Mesenchymal stem cell (in vitro differentiated cells and primary cell): Measurements from ENCODE around the gene CAMTA1.

ENCODE experiments used
- DNase-seq: peaks from one replicate; pipeline ENCODE4 v3.0.0-alpha.2; 2013
- H2AFZ ChIP-seq: one replicate; pipeline ENCODE4 v1.6.1; 2013; ENCODE audit warnings: low read depth, mild to moderate bottlenecking, control low read depth, inconsistent platforms, low read length, moderate library complexity
- H2AK5ac ChIP-seq: 2 replicates; pipeline ENCODE4 v1.6.1; 2013; ENCODE audit warnings: low read length, moderate library complexity, mild to moderate bottlenecking, inconsistent platforms; ENCODE audit not compliant: severe bottlenecking
- H2BK120ac ChIP-seq: one replicate; pipeline ENCODE4 v1.6.1; 2013; ENCODE audit warnings: low read depth, mild to moderate bottlenecking, inconsistent platforms, low read length, moderate library complexity
- H2BK12ac ChIP-seq, 2 experiments: one replicate each; pipeline ENCODE4 v1.6.1; 2013; ENCODE audit warnings: inconsistent platforms in 2 of 2, low read length in 2 of 2, mild to moderate bottlenecking in 2 of 2, moderate library complexity in 2 of 2, control low read depth in 1 of 2
- H2BK15ac ChIP-seq: one replicate; pipeline ENCODE4 v1.6.1; 2013; ENCODE audit warnings: mild to moderate bottlenecking, low read depth, inconsistent platforms; ENCODE audit not compliant: poor library complexity, severe bottlenecking
- H2BK5ac ChIP-seq: 2 replicates; pipeline ENCODE4 v1.6.1; 2013; ENCODE audit warnings: low read depth, mild to moderate bottlenecking, low read length, control low read depth, inconsistent platforms; ENCODE audit not compliant: poor library complexity, severe bottlenecking
- H3K14ac ChIP-seq, 2 experiments: one replicate each; pipeline ENCODE4 v1.6.1; 2013; ENCODE audit warnings: inconsistent platforms in 2 of 2, low read length in 2 of 2, control low read depth in 1 of 2, mild to moderate bottlenecking in 1 of 2, moderate library complexity in 1 of 2
- H3K18ac ChIP-seq, 2 experiments: one replicate each; pipeline ENCODE4 v1.6.1; 2013; ENCODE audit warnings: inconsistent platforms in 2 of 2, low read length in 2 of 2, control low read depth in 1 of 2, low read depth in 1 of 2, mild to moderate bottlenecking in 1 of 2
- H3K23ac ChIP-seq, 2 experiments: one replicate each; pipeline ENCODE4 v1.6.1; 2013; ENCODE audit warnings: inconsistent platforms in 2 of 2, low read length in 2 of 2, mild to moderate bottlenecking in 2 of 2, moderate library complexity in 2 of 2, control low read depth in 1 of 2
- H3K27ac ChIP-seq: 2 replicates; pipeline ENCODE4 v1.5.1; 2013; ENCODE audit warnings: mild to moderate bottlenecking, moderate library complexity, low read length, control low read depth, inconsistent platforms; ENCODE audit not compliant: poor library complexity, severe bottlenecking
- H3K27me3 ChIP-seq, 2 experiments: 2 replicates each; pipeline versions ENCODE4 v1.6.1 to v1.7.0; 2013; ENCODE audit warnings: low read length in 2 of 2, mild to moderate bottlenecking in 2 of 2, moderate library complexity in 2 of 2, control low read depth in 1 of 2, inconsistent platforms in 1 of 2; ENCODE audit not compliant: control insufficient read depth in 1 of 2, insufficient read depth in 1 of 2
- H3K36me3 ChIP-seq, 2 experiments: 2 replicates each; pipeline versions ENCODE4 v1.6.1 to v1.7.0; 2013; ENCODE audit warnings: low read length in 2 of 2, control low read depth in 1 of 2, inconsistent platforms in 1 of 2, low read depth in 1 of 2, mild to moderate bottlenecking in 1 of 2; ENCODE audit not compliant: insufficient read depth in 2 of 2, control insufficient read depth in 1 of 2
- H3K4ac ChIP-seq, 2 experiments: one replicate each; pipeline ENCODE4 v1.6.1; 2013; ENCODE audit warnings: inconsistent platforms in 2 of 2, low read length in 2 of 2, mild to moderate bottlenecking in 2 of 2, moderate library complexity in 2 of 2, control low read depth in 1 of 2, low read depth in 1 of 2
- H3K4me1 ChIP-seq: 2 replicates; pipeline ENCODE4 v1.6.1; 2013; ENCODE audit warnings: low read depth, low read length, control low read depth; ENCODE audit not compliant: control insufficient read depth, insufficient read depth
- H3K4me2 ChIP-seq: 2 replicates; pipeline ENCODE4 v1.6.1; 2013; ENCODE audit warnings: low read length, mild to moderate bottlenecking, inconsistent platforms; ENCODE audit not compliant: poor library complexity, severe bottlenecking
- H3K4me3 ChIP-seq, 2 experiments: 2 replicates each; pipeline versions ENCODE4 v1.5.1 to v1.7.0; 2013; ENCODE audit warnings: low read length in 2 of 2, mild to moderate bottlenecking in 2 of 2, control low read depth in 1 of 2, low read depth in 1 of 2; ENCODE audit not compliant: insufficient read depth in 1 of 2
- H3K79me1 ChIP-seq: replicated peaks from 2 replicates; pipeline ENCODE4 v1.6.1; 2013; ENCODE audit warnings: mild to moderate bottlenecking, control low read depth, low read length, inconsistent platforms; ENCODE audit not compliant: poor library complexity, severe bottlenecking
- H3K9ac ChIP-seq: 2 replicates; pipeline ENCODE4 v1.7.0; 2013; ENCODE audit warnings: mild to moderate bottlenecking, low read length, moderate library complexity
- H3K9me3 ChIP-seq: 2 replicates; pipeline ENCODE4 v1.7.0; 2013; ENCODE audit warnings: mild to moderate bottlenecking, low read length; ENCODE audit not compliant: control insufficient read depth
- H4K8ac ChIP-seq: one replicate; pipeline ENCODE4 v1.6.1; 2013; ENCODE audit warnings: inconsistent platforms, mild to moderate bottlenecking, low read length, moderate library complexity
- H4K91ac ChIP-seq: one replicate; pipeline ENCODE4 v1.6.1; 2013; ENCODE audit warnings: mild to moderate bottlenecking, low read length, inconsistent platforms
- WGBS: methylation state at CpG from one replicate; pipeline ENCODE4 v1.1.7; 2013; ENCODE audit warnings: mixed read lengths; 5-methylcytosine and 5-hydroxymethylcytosine counted together

Gene CAMTA1

GRCh38 chr1:7655354-7655753 lies 870.1 kb downstream of the CAMTA1 start:
- Histone ChIP-seq H3K4me2 (no peak overlapping the region), H3K27ac (no peak overlapping the region), H3K27me3 (peaks cover 7 to 35% of the 10 kb centered on the region in 2 experiments), H3K36me3 (no peaks in the 10 kb centered on the region), H4K8ac (no peak overlapping the region), H3K23ac (no peak overlapping the region), H2BK5ac (no peak overlapping the region), H3K4me3 (no peak overlapping the region), H3K18ac (no peak overlapping the region), H2AK5ac (no peak overlapping the region), H3K9ac (no peak overlapping the region), H4K91ac (no peak overlapping the region), H3K79me1 (no peaks in the 10 kb centered on the region), H2BK12ac (no peak overlapping the region), H2BK15ac (no peak overlapping the region), H2AFZ (no peak overlapping the region), H3K4me1 (no peaks in the 10 kb centered on the region), H3K9me3 (no peaks in the 10 kb centered on the region), H3K14ac (no peak overlapping the region), H2BK120ac (no peak overlapping the region), H3K4ac (no peak overlapping the region)
- DNase-seq, result no peak
- WGBS, result 95% methylated on average over 2 of the region's 2 CpGs

DNA sequence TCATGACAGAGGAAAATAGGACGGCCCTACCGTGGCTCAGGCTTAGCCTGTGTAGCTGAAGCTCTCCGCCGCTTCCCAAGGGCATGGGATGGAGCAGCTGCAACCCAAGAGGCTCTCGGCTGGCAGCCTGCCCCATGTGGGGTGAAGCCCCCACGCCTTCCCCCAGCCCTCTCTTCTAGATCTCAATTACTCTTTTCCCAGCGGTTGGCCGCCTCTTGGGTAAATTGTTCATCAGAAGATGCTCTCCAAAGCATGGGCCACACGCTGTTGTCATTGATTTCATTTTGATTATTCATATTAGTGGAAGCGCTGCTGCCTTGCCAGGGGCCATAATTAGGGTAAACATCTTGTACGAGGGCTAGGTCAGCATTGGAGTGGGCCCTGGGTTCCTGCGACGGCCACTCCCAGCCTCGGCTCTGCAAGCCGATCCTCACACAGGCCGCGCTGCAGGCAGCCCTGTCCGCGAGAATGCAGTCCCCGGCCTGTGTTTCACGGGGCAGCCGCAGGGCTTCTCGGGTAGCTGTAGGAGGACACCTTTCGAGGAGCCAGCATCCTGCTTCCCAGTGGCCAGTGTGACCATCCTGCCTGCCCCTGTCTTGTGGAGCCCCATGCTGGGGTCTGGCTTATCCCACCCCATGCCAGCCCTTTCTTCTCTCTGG lies 871.4 kb downstream of the CAMTA1 start:
- no peak overlapping the region for H3K14ac ChIP-seq
- no peaks in the 10 kb centered on the region for H3K79me1 ChIP-seq
- no peak overlapping the region for H3K9ac ChIP-seq
- no peak overlapping the region for H3K18ac ChIP-seq
- no peak overlapping the region for H2AFZ ChIP-seq
- H3K4me2 ChIP-seq, result no peak overlapping the region
- H3K23ac ChIP-seq, result no peak overlapping the region
- no peak overlapping the region for H3K4me3 ChIP-seq
- H2BK15ac ChIP-seq, result no peak overlapping the region
- H3K9me3 ChIP-seq, result no peaks in the 10 kb centered on the region
- peaks cover 19 to 26% of the 10 kb centered on the region in 2 experiments for H3K27me3 ChIP-seq
- H2BK12ac ChIP-seq, result no peak overlapping the region
- no peak overlapping the region for H4K91ac ChIP-seq
- H3K4me1 ChIP-seq, result no peaks in the 10 kb centered on the region
- H2BK120ac ChIP-seq, result no peak overlapping the region
- no peak overlapping the region for H4K8ac ChIP-seq
- H2BK5ac ChIP-seq, result no peak overlapping the region
- no peak overlapping the region for H3K27ac ChIP-seq
- no peak overlapping the region for H3K4ac ChIP-seq
- 88% methylated on average over 24 of the region's 24 CpGs for WGBS
- H3K36me3 ChIP-seq, result no peaks in the 10 kb centered on the region
- no peak for DNase-seq
- H2AK5ac ChIP-seq, result no peak overlapping the region

DNA sequence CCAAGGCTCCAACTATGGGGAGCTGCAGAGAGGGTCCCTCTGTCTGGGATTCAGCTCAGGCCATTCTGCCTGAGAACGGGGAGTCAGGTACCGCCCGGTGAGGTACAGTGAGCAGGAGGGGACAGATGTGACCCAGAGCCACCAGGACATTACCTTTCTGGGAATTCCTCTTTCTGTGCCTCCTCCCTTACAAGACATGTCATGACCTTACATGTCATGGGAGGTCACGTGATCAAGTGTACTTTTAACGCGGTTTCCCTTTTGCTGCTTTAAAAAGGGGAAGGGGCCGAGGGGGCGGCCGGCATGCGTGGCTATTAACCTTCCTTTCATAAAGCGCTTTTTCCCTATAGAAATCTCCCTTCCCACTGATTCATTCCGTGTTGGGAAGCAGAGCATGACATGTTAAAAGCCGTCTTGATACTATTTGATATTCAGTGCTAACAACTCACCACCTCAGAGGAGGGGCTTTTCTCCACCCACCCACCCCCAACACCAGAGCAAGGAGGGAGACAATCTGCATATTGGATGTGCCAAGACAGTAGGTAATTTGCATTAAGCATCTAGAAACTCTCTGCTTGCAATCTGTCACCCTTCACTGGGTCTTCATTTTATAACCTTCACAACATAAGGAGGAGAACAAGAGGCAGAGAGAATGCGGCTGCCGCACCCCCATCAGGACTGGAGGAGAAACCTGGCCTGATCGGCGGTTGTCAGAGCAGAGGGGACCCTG lies 872.2 kb downstream of the CAMTA1 start:
- Histone ChIP-seq H2BK12ac (no peak overlapping the region), H3K9me3 (no peaks in the 10 kb centered on the region), H3K4me1 (no peaks in the 10 kb centered on the region), H4K8ac (no peak overlapping the region), H3K9ac (no peak overlapping the region), H2AK5ac (no peak overlapping the region), H3K27ac (no peak overlapping the region), H2BK15ac (no peak overlapping the region), H3K23ac (no peak overlapping the region), H2BK120ac (no peak overlapping the region), H3K36me3 (no peaks in the 10 kb centered on the region), H2AFZ (no peak overlapping the region), H4K91ac (no peak overlapping the region), H3K79me1 (no peaks in the 10 kb centered on the region), H3K4ac (no peak overlapping the region), H3K4me3 (no peak overlapping the region), H2BK5ac (no peak overlapping the region), H3K14ac (no peak overlapping the region), H3K18ac (no peak overlapping the region), H3K4me2 (no peak overlapping the region), H3K27me3 (peaks cover 24 to 28% of the 10 kb centered on the region in 2 experiments)
- no peak for DNase-seq
- WGBS, result 78% methylated on average over 17 of the region's 17 CpGs

- H2AFZ ChIP-seq, result no peak overlapping the region
- H3K4me3 ChIP-seq, result no peak overlapping the region
- no peak overlapping the region for H2AK5ac ChIP-seq
- peaks cover 24 to 33% of the 10 kb centered on the region in 2 experiments for H3K27me3 ChIP-seq
- no peak overlapping the region for H2BK5ac ChIP-seq
- H3K23ac ChIP-seq, result no peak overlapping the region
- H4K8ac ChIP-seq, result no peak overlapping the region
- no peaks in the 10 kb centered on the region for H3K9me3 ChIP-seq
- no peak overlapping the region for H4K91ac ChIP-seq
- DNase-seq, result no peak
- 91% methylated on average over 7 of the region's 7 CpGs for WGBS
- no peak overlapping the region for H3K14ac ChIP-seq
- no peak overlapping the region for H3K4ac ChIP-seq
- H3K27ac ChIP-seq, result no peak overlapping the region
- no peak overlapping the region for H3K4me2 ChIP-seq
- H2BK15ac ChIP-seq, result no peak overlapping the region
- no peak overlapping the region for H2BK12ac ChIP-seq
- H3K36me3 ChIP-seq, result no peaks in the 10 kb centered on the region
- H3K79me1 ChIP-seq, result no peaks in the 10 kb centered on the region
- H3K18ac ChIP-seq, result no peak overlapping the region
- H2BK120ac ChIP-seq, result no peak overlapping the region
- H3K4me1 ChIP-seq, result no peaks in the 10 kb centered on the region
- no peak overlapping the region for H3K9ac ChIP-seq
Measured at GRCh38 chr1:7658099-7658498, 872.8 kb downstream of the CAMTA1 start.
